Keratinocyte (primary cell): Measurements from ENCODE around the gene PTGR2. TPM values are rescaled to one million over a fixed set of nuclear protein-coding genes. Genes with fewer than 3 reads are reported as not detected.
A peak's percentile ranks its signal among the peaks of the same experiment; 100 is the strongest.
"Not testable (repeated sequence)": the region's sequence is repeated elsewhere in the genome, so short reads cannot be mapped to it uniquely, and the experiment has no call there.

Experiments used
- DNase-seq: peaks from one replicate; pipeline ENCODE4 v3.0.0-alpha.2; 2011; ENCODE audit warnings: low read depth, missing footprints, low spot score
- FAIRE-seq: peaks from 2 replicates; lab custom pipeline; 2011; peaks lifted over from hg19 to GRCh38; lab: Jason Lieb, UNC
- H2AFZ ChIP-seq: 2 replicates; pipeline ENCODE4 v1.6.0; 2012; ENCODE audit warnings: low read length, control low read depth, inconsistent platforms; ENCODE audit not compliant: control insufficient read depth
- H3K27ac ChIP-seq: 2 replicates; pipeline ENCODE4 v1.5.1; 2011; ENCODE audit warnings: low read length; ENCODE audit not compliant: control insufficient read depth, insufficient read depth
- H3K27me3 ChIP-seq: 3 replicates; pipeline ENCODE4 v1.6.0; 2011; ENCODE audit warnings: low read length; ENCODE audit not compliant: control insufficient read depth, insufficient read depth; ENCODE audit errors: extremely low read depth
- H3K36me3 ChIP-seq, 2 experiments: 2 replicates in 1 of 2; 3 replicates in 1 of 2; pipeline ENCODE4 v1.5.1; 2011; ENCODE audit warnings: low read length in 2 of 2, mild to moderate bottlenecking in 1 of 2; ENCODE audit not compliant: control insufficient read depth in 2 of 2, insufficient read depth in 2 of 2; ENCODE audit errors: extremely low read depth in 1 of 2
- H3K4me1 ChIP-seq: 3 replicates; pipeline ENCODE4 v1.5.1; 2011; ENCODE audit warnings: low read length; ENCODE audit not compliant: control insufficient read depth, insufficient read depth; ENCODE audit errors: extremely low read depth
- H3K4me2 ChIP-seq: 3 replicates; pipeline ENCODE4 v1.6.0; 2011; ENCODE audit warnings: low read depth, low read length; ENCODE audit not compliant: control insufficient read depth, insufficient read depth; ENCODE audit errors: extremely low read depth
- H3K4me3 ChIP-seq, 3 experiments: fragments of 200-600 bp in 1 of 3; sonication (generic) in 1 of 3; 2 replicates in 2 of 3; 3 replicates in 1 of 3; pipeline ENCODE4 v1.5.1; 2011 to 2016; ENCODE audit warnings: low read length in 3 of 3, mild to moderate bottlenecking in 3 of 3, control low read depth in 2 of 3, inconsistent platforms in 1 of 3, low read depth in 1 of 3, mixed read lengths in 1 of 3, mixed run types in 1 of 3, moderate library complexity in 1 of 3; ENCODE audit not compliant: control insufficient read depth in 2 of 3, insufficient read depth in 2 of 3; ENCODE audit errors: extremely low read depth in 1 of 3
- H3K79me2 ChIP-seq: 2 replicates; pipeline ENCODE4 v1.6.0; 2012; ENCODE audit warnings: low read length; ENCODE audit not compliant: control insufficient read depth, insufficient read depth
- H3K9ac ChIP-seq: 3 replicates; pipeline ENCODE4 v1.6.0; 2011; ENCODE audit warnings: low read length; ENCODE audit not compliant: control insufficient read depth, insufficient read depth; ENCODE audit errors: extremely low read depth
- H3K9me1 ChIP-seq: 3 replicates; pipeline ENCODE4 v1.6.0; 2011; ENCODE audit warnings: low read length; ENCODE audit not compliant: control insufficient read depth, insufficient read depth; ENCODE audit errors: extremely low read depth
- H3K9me3 ChIP-seq: 2 replicates; pipeline ENCODE4 v1.5.1; 2012; ENCODE audit warnings: low read depth, low read length; ENCODE audit not compliant: control insufficient read depth
- H4K20me1 ChIP-seq: 3 replicates; pipeline ENCODE4 v1.6.0; 2011; ENCODE audit warnings: low read length; ENCODE audit not compliant: control insufficient read depth, insufficient read depth; ENCODE audit errors: extremely low read depth
- EZH2 ChIP-seq: IDR thresholded peaks from one replicate; pipeline ENCODE4 v1.6.1; 2012; ENCODE audit warnings: inconsistent platforms, mild to moderate bottlenecking, low read length, moderate library complexity
- dilution Hi-C: fragments of 300-500 bp; cut with MboI; formaldehyde crosslinking; loops from one replicate; pipeline ENCODE4 v1.7.0; 2020; ENCODE audit warnings: low sequenced_read_pairs; ENCODE audit not compliant: extremely low pct_ligation_motif_present
- polyA plus RNA-seq, 5 experiments: library from polyadenylated mRNA; depleted of rRNA in 3 of 5; stranded (reverse) in 3 of 5; stranded (forward) in 1 of 5; unstranded in 1 of 5; fragments of >200 nt; gene quantifications; 1 replicate in 1 of 5; 2 replicates in 3 of 5; 3 replicates in 1 of 5; pipeline versions ENCODE4 v1.2.1 to v1.2.3, GENCODE V29; 2011 to 2012; ENCODE audit warnings: missing spikeins in 2 of 5, low read depth in 1 of 5, low replicate concordance in 1 of 5
- TF ChIP-seq, protein P1 (sequence below), 3 experiments: IDR thresholded peaks in 1 of 3; conservative IDR thresholded peaks in 1 of 3; optimal IDR thresholded peaks in 1 of 3; 2 replicates in 2 of 3; 3 replicates in 1 of 3; pipeline versions ENCODE3 to v1.5.1; 2011; ENCODE audit warnings: low read length in 3 of 3, mild to moderate bottlenecking in 3 of 3, moderate library complexity in 2 of 3, control low read depth in 1 of 3, inconsistent platforms in 1 of 3; ENCODE audit not compliant: insufficient read depth in 2 of 3; ENCODE audit errors: extremely low read depth in 1 of 3

PTGR2 gene
- polyA plus RNA-seq, 1 donor (not counting 4 experiments of a cell fraction or from before 2014, with no cell fraction given): 19.5 TPM

DNA sequence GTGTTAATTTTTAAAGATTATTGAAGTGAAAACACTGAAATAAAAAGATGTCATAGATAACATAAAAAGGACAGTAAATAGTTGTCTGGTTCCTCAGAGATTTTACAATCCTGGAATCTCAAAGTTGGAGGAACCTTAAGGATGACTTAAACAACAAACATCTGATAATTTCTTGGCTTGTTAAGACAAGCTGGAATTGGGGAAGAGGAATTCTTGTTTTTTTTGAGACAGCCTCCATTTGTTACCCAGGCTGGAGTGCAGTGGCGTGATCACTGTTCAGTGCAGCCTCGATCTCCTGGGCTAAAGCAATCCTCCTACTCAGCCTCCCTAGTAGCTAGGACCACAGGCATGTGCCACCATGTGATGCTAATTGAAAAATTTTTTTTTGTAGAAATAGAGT, 37.3 kb downstream of the PTGR2 start:
- dilution Hi-C loops: no loop called here
- no peak for TF ChIP-seq EZH2
- TF ChIP-seq, protein P1, sequence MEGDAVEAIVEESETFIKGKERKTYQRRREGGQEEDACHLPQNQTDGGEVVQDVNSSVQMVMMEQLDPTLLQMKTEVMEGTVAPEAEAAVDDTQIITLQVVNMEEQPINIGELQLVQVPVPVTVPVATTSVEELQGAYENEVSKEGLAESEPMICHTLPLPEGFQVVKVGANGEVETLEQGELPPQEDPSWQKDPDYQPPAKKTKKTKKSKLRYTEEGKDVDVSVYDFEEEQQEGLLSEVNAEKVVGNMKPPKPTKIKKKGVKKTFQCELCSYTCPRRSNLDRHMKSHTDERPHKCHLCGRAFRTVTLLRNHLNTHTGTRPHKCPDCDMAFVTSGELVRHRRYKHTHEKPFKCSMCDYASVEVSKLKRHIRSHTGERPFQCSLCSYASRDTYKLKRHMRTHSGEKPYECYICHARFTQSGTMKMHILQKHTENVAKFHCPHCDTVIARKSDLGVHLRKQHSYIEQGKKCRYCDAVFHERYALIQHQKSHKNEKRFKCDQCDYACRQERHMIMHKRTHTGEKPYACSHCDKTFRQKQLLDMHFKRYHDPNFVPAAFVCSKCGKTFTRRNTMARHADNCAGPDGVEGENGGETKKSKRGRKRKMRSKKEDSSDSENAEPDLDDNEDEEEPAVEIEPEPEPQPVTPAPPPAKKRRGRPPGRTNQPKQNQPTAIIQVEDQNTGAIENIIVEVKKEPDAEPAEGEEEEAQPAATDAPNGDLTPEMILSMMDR (optimal IDR thresholded peaks at IDR 0.05 in 1 of 3, IDR thresholded peaks at IDR 0.05 in 1 of 3, conservative IDR thresholded peaks at IDR 0.05 in 1 of 3; ENCODE audit: extremely low read depth in 1 of 3, insufficient read depth in 2 of 3, low read length in 3 of 3): no peak
- peak overlapping the region; percentile 96 for H3K4me2 ChIP-seq
- H3K79me2 ChIP-seq: peaks cover 71% of the 10 kb centered on the region
- no peak overlapping the region for H2AFZ ChIP-seq
- H3K4me3 ChIP-seq: peak overlapping the region; percentile 85 to 99 (median 98)
- peaks cover 3% of the 10 kb centered on the region for H3K9me1 ChIP-seq
- H4K20me1 ChIP-seq: no peaks in the 10 kb centered on the region
- no peaks in the 10 kb centered on the region for H3K9me3 ChIP-seq
- peaks cover 16% of the 10 kb centered on the region for H3K4me1 ChIP-seq
- no peaks in the 10 kb centered on the region for H3K27me3 ChIP-seq
- DNase-seq (peak; percentile 32), FAIRE-seq (peak; percentile 87)
- peaks cover 6 to 14% of the 10 kb centered on the region in 2 experiments for H3K36me3 ChIP-seq
- peak overlapping the region; percentile 93 for H3K27ac ChIP-seq
- peak overlapping the region; percentile 98 for H3K9ac ChIP-seq

DNA sequence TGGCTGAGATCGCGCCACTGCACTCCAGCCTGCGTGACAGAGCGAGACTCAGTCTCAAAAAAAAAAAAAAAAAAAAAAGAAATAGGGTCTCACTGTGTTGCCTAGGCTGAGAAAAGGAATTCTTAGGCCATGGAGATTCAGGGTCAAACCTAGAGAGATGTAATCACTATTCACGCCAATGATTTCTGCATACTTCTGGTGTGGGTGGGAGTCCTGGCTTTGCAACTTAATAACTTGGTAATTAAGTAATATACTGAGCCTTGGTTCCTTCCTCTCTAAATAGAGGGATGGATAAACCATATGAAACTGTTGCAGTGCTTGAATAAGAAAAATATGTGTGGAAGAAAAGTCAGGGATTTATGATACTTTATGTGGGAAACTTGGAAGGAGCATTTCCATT, 37.7 kb downstream of the PTGR2 start:
- Histone ChIP-seq H3K27ac (peak overlapping the region; percentile 93), H3K79me2 (peaks cover 72% of the 10 kb centered on the region), H3K4me1 (peaks cover 16% of the 10 kb centered on the region), H4K20me1 (no peaks in the 10 kb centered on the region), H3K4me3 (peak overlapping the region; percentile 1 to 99 (median 8)), H3K9ac (peak overlapping the region; percentile 98), H3K9me3 (no peaks in the 10 kb centered on the region), H3K27me3 (no peaks in the 10 kb centered on the region), H3K4me2 (peak overlapping the region; percentile 96), H2AFZ (no peak overlapping the region), H3K9me1 (peaks cover 3% of the 10 kb centered on the region), H3K36me3 (peaks cover 8 to 17% of the 10 kb centered on the region in 2 experiments)
- dilution Hi-C loops: no loop called here
- FAIRE-seq: no peak
- TF ChIP-seq EZH2: no peak
- TF ChIP-seq, protein P1 (optimal IDR thresholded peaks at IDR 0.05 in 1 of 3, IDR thresholded peaks at IDR 0.05 in 1 of 3, conservative IDR thresholded peaks at IDR 0.05 in 1 of 3; ENCODE audit: extremely low read depth in 1 of 3, insufficient read depth in 2 of 3, low read length in 3 of 3): no peak
- DNase-seq: no peak

DNA sequence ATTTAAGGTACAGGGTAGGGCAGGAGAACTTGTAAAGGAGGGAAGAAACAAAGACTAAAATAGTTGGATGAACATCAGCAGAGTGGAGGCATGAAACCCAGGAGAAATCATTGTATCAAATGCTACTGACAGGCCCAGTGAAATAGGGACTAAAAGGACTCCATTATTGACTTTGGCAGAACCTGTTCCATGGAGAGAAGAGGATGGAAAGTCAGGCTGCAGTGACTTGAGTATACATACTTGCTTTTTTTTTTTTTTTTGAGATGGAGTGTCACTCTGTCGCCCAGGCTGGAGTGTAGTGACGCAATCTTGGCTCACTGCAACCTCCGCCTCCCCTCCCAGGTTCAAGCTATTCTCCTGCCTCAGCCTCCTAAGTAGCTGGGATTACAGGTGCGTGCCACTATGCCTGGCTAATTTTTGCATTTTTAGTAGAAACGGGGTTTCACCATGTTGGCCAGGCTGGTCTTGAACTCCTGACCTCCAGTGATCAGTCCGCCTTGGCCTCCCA, 42.6 kb downstream of the PTGR2 start:
- H2AFZ ChIP-seq, DNase-seq, H3K9ac ChIP-seq, H3K9me3 ChIP-seq, H3K4me3 ChIP-seq, H3K4me1 ChIP-seq, H3K9me1 ChIP-seq, H3K27me3 ChIP-seq, FAIRE-seq, H3K27ac ChIP-seq, H3K4me2 ChIP-seq, H4K20me1 ChIP-seq, dilution Hi-C loops: not testable (repeated sequence)
- H3K36me3 ChIP-seq: peaks cover 26 to 43% of the 10 kb centered on the region in 2 experiments
- H3K79me2 ChIP-seq: peaks cover 51% of the 10 kb centered on the region
